NCI-H82 treated with DMSO at 0.1 percent for 48 hours (cell line): ENCODE results near the gene TCF12.
"Not testable (repeated sequence)": the region's sequence is repeated elsewhere in the genome, so short reads cannot be mapped to it uniquely, and the experiment has no call there.

Source experiments
- DNase-seq: peaks from one replicate; lab custom pipeline; 2025; ENCODE audit not compliant: unreplicated experiment; lab: John Stamatoyannopoulos, UW

TCF12 gene

DNA sequence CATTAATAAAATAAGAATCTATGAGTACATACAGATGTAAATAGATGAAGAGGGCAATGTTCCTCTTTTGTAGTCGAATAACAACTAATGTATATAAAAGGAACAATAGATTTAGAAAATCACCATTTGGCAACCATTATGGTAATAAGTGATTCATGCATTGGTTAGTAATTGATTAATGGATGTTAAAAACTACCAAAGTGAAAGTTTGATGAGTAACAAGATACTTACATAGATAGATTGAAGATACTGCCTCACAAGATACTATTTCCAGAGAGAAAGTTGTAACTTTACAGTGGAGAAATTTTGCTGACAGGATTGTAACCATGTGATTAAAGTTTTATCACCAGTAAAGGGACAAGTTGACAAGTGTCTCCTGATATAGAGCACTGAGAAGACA, 55.0 kb downstream of the TCF12 start:
- DNase-seq = no peak

DNA sequence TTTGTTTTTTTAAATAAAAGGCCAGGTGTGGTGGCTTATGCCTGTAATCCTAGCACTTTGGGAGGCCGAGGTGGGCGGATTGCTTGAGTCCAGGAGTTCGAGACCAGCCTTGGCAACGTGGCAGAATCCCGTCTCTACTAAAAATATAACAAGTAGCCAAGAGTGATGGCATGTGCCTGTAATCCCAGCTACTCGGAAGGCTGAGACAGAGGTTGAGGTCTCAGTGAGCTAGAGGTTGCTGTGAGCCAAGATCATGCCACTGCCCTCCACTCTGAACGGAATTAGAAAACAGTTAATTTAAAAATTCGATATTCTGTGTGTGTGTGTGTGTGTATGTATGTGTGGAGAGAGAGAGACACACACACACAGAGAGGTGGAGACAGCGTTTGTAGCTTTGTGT, 58.8 kb downstream of the TCF12 start:
- DNase-seq = no peak

DNA sequence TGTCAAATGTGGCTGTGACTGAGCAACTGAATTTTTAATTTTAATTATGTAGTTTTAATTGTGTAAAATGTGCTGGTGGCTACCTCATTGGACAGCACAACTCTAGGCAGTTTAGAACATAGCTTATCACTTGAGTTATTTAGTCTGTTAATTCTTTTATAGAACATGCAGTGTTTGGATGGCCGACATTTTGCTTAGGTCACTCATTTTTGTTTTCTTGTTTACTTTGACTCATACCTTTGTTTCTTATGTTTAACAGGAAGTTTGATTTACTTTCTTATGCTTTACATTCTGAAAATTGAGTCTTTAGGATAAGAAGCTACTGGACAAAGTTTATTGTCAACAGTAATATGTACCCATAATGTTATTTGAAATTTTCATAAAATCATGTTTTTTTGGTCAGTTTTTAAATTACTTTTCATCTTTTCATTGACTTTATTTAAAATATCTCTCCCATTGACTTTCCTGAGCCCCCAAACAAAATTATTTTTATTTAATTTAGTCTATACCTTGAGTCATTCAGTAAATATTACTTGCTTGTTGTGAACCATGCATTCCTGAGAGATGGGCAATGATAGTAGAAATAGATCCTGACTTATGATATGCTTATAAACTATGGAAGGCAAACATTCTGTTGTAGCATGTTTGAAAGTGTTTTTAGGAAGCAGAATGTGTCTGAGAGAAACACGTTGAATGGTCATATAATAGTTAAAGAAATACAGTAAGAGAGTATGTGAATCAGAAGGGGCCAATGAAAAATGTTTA, 60.6 kb downstream of the TCF12 start:
- DNase-seq = no peak

DNA sequence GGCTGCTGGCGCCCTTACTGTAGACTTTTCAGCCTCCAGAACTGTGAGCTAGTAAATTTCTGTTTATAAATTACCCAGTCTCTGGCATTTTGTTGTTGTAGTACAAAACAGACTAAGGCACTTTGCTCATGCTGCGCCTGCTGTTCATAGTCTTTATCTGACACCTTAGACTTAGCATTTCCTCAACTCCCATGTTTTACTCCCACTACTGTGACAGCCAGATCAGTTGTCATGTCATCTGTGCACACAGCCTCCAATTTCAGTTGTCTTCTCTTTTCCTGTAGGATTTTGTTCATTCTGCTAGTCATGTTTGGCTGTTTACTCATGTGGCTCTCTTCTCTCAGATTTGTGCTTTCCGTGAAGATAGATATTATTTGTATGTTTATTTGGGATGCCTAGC, 62.0 kb downstream of the TCF12 start:
- no peak for DNase-seq

DNA sequence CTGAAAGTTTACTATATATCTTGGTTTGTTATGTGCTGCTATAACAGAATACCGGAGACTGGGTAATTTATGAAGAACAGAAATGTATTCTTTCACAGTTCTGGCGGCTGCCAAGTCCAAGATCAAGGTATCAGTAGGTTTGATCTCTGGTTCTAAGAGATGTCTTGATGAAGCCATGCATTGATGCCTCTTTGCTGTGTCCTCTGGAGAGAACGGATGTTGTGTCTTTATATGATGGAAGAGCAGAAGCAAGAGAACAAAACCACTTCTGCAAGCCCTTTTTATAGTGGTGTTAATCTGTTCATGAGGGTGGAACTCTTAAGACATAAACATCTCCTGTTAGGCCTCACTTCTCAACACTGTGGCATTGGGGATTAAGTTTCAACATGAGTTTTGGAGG, 62.7 kb downstream of the TCF12 start:
- no peak for DNase-seq

DNA sequence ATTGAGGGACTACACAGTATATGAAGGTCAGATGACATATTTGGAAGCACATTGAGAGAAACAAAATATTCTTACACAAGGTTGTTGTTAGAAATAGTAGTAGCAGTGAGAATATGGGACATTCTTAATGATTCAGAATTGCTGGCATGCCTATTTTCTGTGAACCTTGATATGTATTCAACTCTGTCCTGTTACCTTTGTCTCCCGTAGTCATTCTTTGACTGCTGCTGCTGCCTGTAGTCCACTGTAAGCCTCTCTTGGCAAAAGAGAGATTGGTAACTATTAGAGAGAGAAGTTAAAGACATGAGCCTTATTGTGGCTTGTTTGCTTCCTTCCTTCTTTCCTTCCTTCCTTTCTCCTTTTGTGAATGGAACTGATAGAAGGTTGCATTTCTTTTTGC, 64.5 kb downstream of the TCF12 start:
- no peak for DNase-seq

DNA sequence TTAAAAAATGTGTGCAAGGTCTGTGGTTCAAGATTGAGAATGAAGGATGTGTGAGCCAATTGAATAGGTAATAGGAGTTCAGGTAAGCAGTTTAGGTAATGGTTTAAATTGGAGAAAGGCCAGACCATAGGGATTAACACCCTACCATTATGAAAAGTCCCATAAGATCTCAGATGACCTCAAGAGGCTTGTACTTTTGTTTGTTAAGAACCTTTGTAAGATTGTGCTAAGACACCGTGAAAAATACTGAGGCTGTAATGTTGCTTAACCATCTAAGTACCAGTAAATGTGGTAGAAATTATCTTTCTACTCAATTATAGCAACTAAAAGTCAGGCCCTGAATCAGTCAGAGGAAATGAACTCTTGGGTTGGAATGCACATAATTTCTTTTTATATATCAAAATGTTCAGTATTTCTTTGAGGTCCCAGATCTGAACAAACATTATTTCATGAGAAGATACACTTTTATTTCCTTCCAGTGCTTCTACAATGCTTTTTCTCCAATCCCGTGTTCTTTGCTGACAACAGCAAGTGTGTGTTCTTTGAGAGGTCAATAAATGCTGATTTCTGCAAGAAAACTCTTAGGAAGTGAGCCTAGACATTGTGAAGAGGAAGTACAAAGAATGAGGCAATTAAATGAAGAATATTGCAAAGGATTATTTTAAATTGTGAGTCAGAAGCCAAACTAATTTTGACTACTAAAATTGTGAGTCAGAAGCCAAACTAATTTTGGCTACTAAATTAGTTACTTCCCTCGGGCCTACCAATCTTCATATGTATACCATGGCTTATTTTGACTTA, 66.4 kb downstream of the TCF12 start:
- no peak for DNase-seq

DNA sequence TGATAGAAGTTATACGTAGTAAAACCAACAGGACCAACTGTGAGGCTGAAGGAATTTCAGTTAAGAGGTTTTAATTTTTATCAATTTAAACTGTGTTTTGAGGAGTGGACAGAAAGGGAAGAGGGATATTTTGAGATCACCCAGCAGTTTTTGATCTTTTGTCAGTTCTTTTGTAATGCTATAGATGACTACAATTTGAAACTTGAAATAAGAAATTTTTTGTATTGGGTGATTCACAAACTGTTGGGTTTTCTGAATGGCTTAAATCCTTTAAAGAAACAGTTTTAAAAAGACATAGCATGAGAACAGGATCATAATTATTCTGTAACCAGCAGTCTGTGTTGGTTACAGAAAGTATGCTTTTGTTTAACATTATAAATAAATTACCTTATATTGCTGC, 67.4 kb downstream of the TCF12 start:
- no peak for DNase-seq

DNA sequence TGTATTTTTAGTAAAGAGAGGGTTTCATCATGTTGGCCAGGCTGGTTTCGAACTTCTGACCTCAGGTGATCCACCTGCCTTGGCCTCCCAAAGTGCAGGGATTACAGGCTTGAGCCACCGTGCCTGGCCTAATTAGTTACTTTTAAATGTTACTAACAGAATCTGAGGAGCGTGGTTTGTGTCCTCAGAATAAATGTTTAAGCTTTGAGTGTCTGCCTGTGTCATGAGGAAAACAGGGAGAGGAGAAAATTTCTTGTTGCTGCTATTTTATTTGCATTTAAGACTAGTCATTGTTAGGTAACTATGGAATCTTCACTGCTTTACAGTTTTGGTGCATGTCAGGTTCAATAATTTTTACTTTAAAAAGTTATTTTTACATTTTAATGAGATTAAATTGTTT, 68.8 kb downstream of the TCF12 start:
- DNase-seq = no peak

DNA sequence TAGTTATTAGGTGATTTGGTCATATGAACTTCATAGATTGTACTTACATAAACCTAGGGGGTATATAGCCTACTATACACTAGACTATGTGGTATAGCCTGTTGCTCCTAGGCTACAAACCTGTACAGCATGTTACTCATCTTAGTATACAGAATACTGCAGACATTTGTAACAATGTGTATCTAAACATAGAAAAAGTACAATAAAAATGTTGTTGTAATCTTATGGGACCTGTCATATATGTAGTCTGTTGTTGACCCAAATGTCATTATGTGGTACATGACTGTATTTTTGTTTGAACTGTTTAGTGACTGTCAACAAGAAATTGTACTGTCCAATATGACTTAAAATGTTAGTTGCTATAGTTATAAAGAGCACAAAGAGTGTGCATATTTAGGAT, 69.8 kb downstream of the TCF12 start:
- no peak for DNase-seq

DNA sequence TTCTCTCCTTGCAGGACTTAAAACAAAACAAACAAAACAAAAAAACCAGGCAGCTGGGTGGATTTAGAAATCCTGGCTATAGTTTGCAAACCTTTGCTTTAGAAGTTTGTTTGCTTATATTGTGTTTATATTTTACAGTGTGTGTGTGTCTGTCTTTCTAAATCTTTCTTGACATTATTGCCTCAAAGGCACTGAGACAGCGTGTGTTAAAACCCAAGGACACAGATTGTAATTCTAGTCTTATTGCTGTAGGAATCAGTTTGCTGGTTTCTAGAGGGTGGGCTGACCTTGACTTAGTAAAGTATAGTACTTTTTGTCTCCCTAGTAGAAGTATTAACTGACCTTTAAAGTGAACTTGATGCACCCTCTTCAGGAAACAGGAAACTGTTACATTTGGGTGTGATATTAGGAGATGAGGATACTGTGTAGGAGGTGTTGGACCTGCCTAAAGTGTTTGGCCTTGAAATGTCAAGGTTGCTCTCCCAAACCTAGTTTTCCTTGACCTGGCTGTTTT, 71.0 kb downstream of the TCF12 start:
- no peak for DNase-seq

DNA sequence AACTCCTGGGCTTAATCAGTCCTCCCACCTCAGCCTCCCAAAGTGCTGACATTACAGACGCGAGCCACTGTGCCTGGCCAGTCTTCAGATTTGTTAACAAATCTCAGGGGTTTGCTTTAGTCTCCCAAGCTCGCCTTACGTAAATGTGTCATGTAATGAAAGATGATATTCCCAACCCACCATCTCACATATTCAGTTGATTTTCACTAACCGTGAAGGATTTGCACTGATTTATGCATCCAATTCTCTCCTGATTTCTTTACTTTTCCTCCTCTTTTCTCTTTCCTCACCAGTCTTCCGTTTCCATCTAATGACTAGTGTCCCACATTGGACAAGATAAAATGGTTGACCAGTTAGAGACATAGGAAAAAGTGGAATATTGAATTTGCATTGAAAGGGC, 72.6 kb downstream of the TCF12 start:
- no peak for DNase-seq

DNA sequence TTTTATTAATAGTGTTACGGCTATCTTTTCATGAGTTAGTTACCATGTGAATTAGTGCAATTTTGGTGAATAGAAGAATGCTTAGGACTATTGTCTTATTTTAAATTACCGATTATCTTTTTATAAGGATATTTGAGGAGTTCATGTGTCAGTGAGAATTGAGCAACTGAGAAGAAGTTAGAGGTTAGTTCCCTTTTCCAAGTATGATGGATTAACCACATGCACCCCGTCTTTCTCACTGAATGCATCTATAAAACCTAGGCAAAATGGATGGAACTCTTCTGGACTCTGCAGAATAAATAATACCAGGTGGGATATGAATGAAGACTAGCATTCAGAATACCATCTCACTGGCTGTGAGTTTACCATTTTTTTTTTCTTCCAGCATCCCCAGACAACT, 74.3 kb downstream of the TCF12 start:
- DNase-seq = no peak

DNA sequence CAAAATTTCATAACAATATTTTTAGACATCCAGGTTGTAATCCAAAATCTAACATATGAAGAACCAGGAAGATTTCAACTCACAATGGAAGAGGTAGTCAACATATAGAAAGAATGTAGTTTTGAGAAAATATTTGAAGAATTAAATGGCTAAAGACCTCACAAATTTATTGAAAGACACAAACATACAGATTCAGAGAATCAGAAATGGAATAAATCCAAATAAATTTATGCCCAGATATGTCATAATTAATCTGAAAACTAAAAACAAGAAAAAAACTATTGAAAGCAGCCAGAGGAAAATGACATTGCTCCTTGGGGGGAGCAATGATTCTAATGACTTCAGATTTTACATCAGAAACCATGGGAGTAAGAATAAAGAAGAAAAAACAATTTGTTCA, 75.8 kb downstream of the TCF12 start:
- no peak for DNase-seq

DNA sequence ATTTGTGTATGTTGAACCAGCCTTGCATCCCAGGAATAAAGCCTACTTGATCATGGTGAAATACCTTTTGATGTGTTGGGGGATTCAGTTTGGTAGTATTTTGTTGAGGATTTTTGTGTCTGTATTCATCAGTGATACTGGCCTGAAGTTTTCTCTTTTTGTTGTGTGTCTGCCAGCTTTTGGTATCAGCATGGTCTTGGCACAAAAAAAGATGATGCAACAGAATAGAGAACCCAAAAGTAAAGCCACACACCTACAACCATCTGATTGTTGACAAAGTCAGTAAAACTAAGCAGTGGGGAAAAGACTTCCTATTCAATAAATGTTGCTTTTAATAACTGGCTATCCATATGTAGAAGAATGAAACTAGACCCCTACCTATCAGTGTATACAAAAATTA, 77.6 kb downstream of the TCF12 start:
- DNase-seq = no peak

DNA sequence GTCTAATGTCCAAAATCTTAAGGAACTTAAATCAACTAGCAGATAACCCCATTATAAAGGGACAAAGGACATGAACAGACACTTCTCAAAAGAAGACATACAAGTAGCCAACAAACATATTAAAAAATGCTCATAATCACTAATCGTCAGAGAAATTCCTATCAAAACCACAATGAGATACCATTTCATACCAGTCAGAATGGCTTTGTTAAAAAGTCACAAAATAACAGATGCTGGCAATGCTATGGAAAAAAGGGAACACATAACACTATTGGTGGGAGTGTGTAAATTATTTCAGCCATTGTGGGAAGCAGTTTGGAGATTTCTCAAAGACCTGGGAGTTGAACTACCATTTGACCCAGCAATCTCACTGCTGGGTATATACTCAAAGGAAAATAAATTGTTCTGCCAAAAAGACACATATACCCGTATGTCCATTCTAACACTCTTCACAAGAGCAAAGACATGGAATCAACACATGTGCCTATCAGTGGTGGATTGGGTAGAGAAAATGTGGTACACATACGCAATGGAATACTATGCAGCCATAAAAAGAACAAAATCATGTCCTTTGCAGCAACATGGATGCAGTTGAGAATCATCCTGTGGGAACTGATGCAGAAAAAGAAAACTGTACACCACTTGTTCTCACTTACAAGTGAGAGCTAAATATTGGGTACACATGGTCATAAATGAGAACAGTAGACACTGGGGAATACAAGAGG, 78.5 kb downstream of the TCF12 start:
- DNase-seq = no peak

DNA sequence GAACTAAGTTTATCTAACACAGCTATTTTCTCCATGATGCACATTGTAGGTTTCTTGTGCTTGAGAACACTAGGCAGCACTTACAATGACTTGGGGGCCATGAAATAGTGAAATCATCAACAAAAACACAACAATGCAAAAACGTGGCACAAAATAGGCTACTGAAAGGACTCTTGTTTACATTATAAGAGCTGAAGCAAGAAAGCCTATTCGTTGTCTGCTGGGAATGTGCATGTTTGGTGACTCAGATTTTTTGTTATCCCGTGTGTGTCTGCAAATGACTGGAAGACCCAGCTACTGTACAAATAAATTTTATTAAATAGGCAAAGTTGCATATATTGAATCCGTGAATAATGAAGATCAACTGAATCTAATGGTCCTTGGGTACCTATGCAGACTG, 85.0 kb downstream of the TCF12 start:
- no peak for DNase-seq

DNA sequence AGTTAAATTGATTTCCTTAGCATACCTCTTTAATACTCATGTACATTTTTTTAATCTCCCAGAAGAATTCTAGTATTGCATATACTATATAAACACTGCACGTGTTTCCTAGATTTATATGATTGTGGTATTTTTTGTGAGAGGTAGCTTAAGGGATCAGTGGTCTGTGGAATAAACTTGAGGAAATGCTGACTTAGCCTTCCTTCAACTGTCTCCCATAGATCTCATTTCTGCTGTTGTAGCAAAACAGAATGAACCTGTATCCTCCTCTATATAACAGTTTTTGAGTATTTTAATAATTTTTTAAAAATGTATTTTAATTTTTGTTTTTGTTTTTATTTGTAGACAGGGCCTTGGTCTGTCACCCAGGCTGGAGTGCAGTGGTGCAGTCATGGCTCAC, 86.8 kb downstream of the TCF12 start:
- DNase-seq = no peak

DNA sequence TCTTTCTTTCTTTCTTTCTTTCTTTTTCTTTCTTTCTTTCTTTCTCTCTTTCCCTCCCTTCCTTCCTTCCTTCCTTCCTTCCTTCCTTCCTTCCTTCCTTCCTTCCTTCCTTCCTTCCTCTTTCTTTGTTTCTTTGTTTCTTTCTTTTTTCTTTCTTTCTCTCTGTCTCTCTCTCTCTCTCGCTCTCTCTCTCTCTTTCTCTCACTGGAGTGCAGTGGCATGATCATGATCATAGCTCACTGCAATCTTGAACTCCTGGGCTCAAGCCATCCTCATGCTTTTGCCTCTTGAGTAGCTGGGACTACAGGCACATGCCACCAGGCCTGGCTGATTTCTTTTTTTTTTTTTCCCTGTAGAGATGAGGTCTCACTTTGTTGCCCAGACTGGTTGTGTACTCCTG, 89.4 kb downstream of the TCF12 start:
- not testable (repeated sequence) for DNase-seq

DNA sequence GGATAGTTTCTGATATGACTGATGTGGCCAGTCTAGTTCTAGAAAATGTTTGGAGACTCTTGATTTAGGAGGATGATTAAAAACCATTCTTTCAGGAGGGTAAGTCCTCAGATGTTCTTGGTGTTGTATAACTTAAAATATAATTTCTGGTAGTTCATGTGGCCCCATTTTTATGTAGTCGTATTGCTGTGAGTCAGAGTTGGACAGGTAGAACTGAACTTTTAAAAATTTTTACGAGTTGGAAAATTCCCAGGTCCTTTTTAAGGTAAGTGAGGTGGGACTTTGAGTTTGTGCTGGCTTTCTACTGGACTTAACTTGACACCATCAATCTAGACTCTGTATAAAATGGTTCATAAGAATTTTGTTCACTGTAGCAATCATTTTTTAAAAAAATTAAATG, 92.3 kb downstream of the TCF12 start:
- no peak for DNase-seq

DNA sequence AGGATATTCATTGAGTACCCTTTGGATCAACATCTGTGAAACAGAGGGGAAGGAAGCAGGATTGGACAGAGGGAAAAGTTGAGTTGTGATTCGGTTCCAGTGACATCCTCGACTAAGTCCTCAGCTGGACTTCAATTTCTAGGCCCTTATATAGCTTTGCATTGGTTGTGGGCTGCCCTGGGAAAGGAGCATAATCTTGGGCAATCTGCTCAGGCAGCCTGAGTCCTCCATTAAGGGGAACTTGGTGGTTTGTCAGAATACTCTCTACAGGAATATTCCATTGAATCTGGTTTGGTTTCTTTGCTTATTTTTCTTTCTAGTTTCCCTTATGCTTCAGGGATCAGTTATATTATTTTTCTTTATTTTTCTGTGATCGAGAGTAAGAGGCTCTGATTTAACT, 94.1 kb downstream of the TCF12 start:
- DNase-seq = no peak

DNA sequence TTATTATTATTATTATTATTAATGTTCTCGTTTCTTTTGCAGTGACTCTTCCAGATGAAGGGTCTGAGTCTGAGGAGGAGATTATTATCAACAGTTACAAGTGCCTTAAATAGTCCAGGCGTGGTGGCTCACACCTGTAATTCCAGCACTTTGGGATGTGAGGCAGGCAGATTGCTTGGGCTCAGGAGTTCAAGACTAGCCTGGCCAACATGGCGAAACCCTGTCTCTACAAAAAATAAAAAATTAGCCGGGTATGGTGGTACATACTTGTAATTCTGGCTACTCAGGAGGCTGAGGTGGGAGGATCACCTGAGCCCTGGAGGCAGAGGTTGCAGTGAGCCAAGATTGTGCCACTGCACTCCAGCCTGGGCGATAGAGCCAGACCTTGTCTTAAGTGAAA, 96.5 kb downstream of the TCF12 start:
- not testable (repeated sequence) for DNase-seq
